ENCODE results near the gene SHISA6. TPM values are rescaled to one million over a fixed set of nuclear protein-coding genes. Genes with fewer than 3 reads are reported as not detected.

SHISA6 gene
- total RNA-seq, 1 experiment from 2014 or later: 2.9 TPM

- Histone ChIP-seq H3K23ac (ENCODE audit: insufficient read length, low read depth, low read length) (no peak overlapping the region), H3K79me2 (ENCODE audit: insufficient read depth, low read length) (no peaks in the 10 kb centered on the region), H3K18ac (ENCODE audit: insufficient read length, low read depth, low read length) (no peak overlapping the region), H2BK5ac (ENCODE audit: insufficient read length, low read length) (no peak overlapping the region), H4K5ac (ENCODE audit: insufficient read length, low read depth, low read length) (no peak overlapping the region), H3K9me3 (ENCODE audit: control insufficient read depth, low read depth, low read length) (no peaks in the 10 kb centered on the region), H4K91ac (ENCODE audit: insufficient read length, low read depth, low read length) (no peak overlapping the region), H2AFZ (ENCODE audit: low read length) (no peak overlapping the region), H4K20me1 (ENCODE audit: control insufficient read depth, insufficient read depth, insufficient read length) (no peaks in the 10 kb centered on the region), H4K8ac (replicated peaks; ENCODE audit: insufficient read length, low read depth, low read length) (no peak overlapping the region), H2AK5ac (ENCODE audit: insufficient read length, low read length) (no peak overlapping the region), H3T11ph (ENCODE audit: low read length) (no peak overlapping the region), H3K4me2 (ENCODE audit: insufficient read depth, insufficient read length, low read length) (no peak overlapping the region), H3K56ac (ENCODE audit: insufficient read length, low read depth, low read length) (no peak overlapping the region), H3K79me1 (ENCODE audit: insufficient read depth, low read depth, low read length, poor library complexity, severe bottlenecking) (no peaks in the 10 kb centered on the region), H3K14ac (ENCODE audit: insufficient read depth, low read length) (no peak overlapping the region), H2BK120ac (ENCODE audit: low read depth, low read length, poor library complexity, severe bottlenecking) (no peak overlapping the region), H3K4me1 (ENCODE audit: insufficient read depth, low read length) (no peaks in the 10 kb centered on the region), H3K27ac (ENCODE audit: insufficient read length, low read depth, low read length) (no peak overlapping the region), H3K4ac (ENCODE audit: low read depth, low read length) (no peak overlapping the region), H2BK20ac (ENCODE audit: low read depth, low read length, poor library complexity, severe bottlenecking) (no peak overlapping the region), H3K23me2 (ENCODE audit: insufficient read length, low read depth, low read length, poor library complexity, severe bottlenecking) (no peaks in the 10 kb centered on the region), H2BK15ac (ENCODE audit: low read depth, low read length) (no peak overlapping the region), H3K9ac (ENCODE audit: extremely low read depth, insufficient read length, low read length) (no peak overlapping the region), H3K27me3 (ENCODE audit: insufficient read depth, low read length) (no peaks in the 10 kb centered on the region), H2BK12ac (ENCODE audit: insufficient read length, low read depth, low read length) (no peak overlapping the region)
- no peaks in the 10 kb centered on the region for H3K4me1 Mint-ChIP-seq
- no CpG with 5 or more reads among the region's 4 CpGs for WGBS (ENCODE audit: extremely low coverage, insufficient read length, low lambda C conversion rate)
- no peaks in the 10 kb centered on the region for H3K36me3 Mint-ChIP-seq (ENCODE audit: insufficient read depth in 1 of 3, low read depth in 3 of 3)
- H3K9me3 Mint-ChIP-seq: no peaks in the 10 kb centered on the region; a peak in 1 of 5 replicates
- H3K27me3 Mint-ChIP-seq (ENCODE audit: low read depth): peaks cover 2% of the 10 kb centered on the region
- no peak overlapping the region for H3K4me3 Mint-ChIP-seq
- no peak for TF ChIP-seq CTCF (conservative IDR thresholded peaks at IDR 0.05)
- no peak overlapping the region for H3K27ac Mint-ChIP-seq
- no peak for DNase-seq
Observed at GRCh38 chr17:11438673-11439072, 197.7 kb downstream of the SHISA6 start.
